HCT116 (cell line): ENCODE results near the gene CSNK1G1. TPM values are rescaled to one million over a fixed set of nuclear protein-coding genes. Genes with fewer than 3 reads are reported as not detected.

Experiments
- ATAC-seq: fragments of 200-7000 bp; cut with Tn5 transposase; 2 replicates; pipeline ENCODE4 v1.9.1; 2020; ENCODE audit warnings: mild to moderate bottlenecking, moderate library complexity
- BruUV-seq: library from RNA; stranded (reverse); fragments of 400-500 nt; replicated peaks from 2 replicates; lab custom pipeline; 2021; lab: Mats Ljungman, UMichigan
- CTCF ChIA-PET: fragments of 300-600 bp; sonication (Branson Sonifier 250); formaldehyde crosslinking; loops from one replicate; lab custom pipeline; 2021; ENCODE audit warnings: antibody characterized with exemption; lab: Charles Lee
- POLR2A ChIA-PET: fragments of 300-600, 350-600 bp; sonication (Branson Sonifier 250); formaldehyde crosslinking; loops from one replicate; lab custom pipeline; 2021; ENCODE audit warnings: antibody characterized with exemption; lab: Charles Lee
- RAD21 ChIA-PET, 2 experiments: fragments of 300-600 bp; sonication (Branson Sonifier 250); formaldehyde crosslinking; loops; one replicate each; lab custom pipeline; 2023; ENCODE audit warnings: low total read pairs in 2 of 2; ENCODE audit not compliant: uncharacterized antibody in 2 of 2, unreplicated experiment in 2 of 2, low non-redundant PET in 1 of 2; lab: Charles Lee
- DNase-seq: peaks from one replicate; pipeline ENCODE4 v3.0.0-alpha.2; 2010; ENCODE audit warnings: low read depth, low spot score
- H2AFZ ChIP-seq: fragments of 200-600 bp; shearing (Covaris generic), sonication (generic); 2 replicates; pipeline ENCODE4 v1.6.1; 2017; ENCODE audit warnings: low read depth, mixed run types, mixed read lengths, antibody characterized with exemption, low read length; ENCODE audit not compliant: poor library complexity, severe bottlenecking
- H3K27ac ChIP-seq: 2 replicates; pipeline ENCODE4 v1.5.1; 2012; ENCODE audit warnings: low read depth, low read length
- H3K27me3 ChIP-seq: fragments of 200-600 bp; sonication (generic); 2 replicates; pipeline ENCODE4 v1.6.1; 2016; ENCODE audit warnings: mixed run types, low read length, mixed read lengths; ENCODE audit not compliant: insufficient read depth
- H3K36me3 ChIP-seq, 2 experiments: fragments of 200-500 bp in 1 of 2; fragments of 200-600 bp in 1 of 2; sonication (Bioruptor generic) in 1 of 2; sonication (generic) in 1 of 2; 2 replicates each; pipeline versions ENCODE4 v1.5.1 to v1.6.1; 2014 to 2016; ENCODE audit warnings: low read length in 2 of 2, inconsistent platforms in 1 of 2, mixed read lengths in 1 of 2, mixed run types in 1 of 2; ENCODE audit not compliant: insufficient read depth in 2 of 2, control insufficient read depth in 1 of 2
- H3K4me1 ChIP-seq, 2 experiments: fragments of 200-600 bp in 1 of 2; sonication (generic) in 1 of 2; 2 replicates each; pipeline versions ENCODE4 v1.5.1 to v1.6.1; 2012 to 2017; ENCODE audit warnings: low read length in 2 of 2, inconsistent platforms in 1 of 2, mild to moderate bottlenecking in 1 of 2, mixed read lengths in 1 of 2, mixed run types in 1 of 2, moderate library complexity in 1 of 2; ENCODE audit not compliant: insufficient read depth in 2 of 2, control insufficient read depth in 1 of 2
- H3K4me2 ChIP-seq: fragments of 200-600 bp; sonication (generic); 2 replicates; pipeline ENCODE4 v1.6.1; 2017; ENCODE audit warnings: mixed run types, low read length, mixed read lengths
- H3K4me3 ChIP-seq, 2 experiments: fragments of 200-600 bp in 1 of 2; sonication (generic) in 1 of 2; replicated peaks in 1 of 2; 2 replicates each; pipeline ENCODE4 v1.5.1; 2011 to 2016; ENCODE audit warnings: low read length in 2 of 2, control low read depth in 1 of 2, low read depth in 1 of 2, mild to moderate bottlenecking in 1 of 2, mixed read lengths in 1 of 2, mixed run types in 1 of 2
- H3K79me2 ChIP-seq: fragments of 200-600 bp; sonication (generic); 2 replicates; pipeline ENCODE4 v1.6.1; 2017; ENCODE audit warnings: mild to moderate bottlenecking, mixed run types, low read length, moderate library complexity, mixed read lengths; ENCODE audit not compliant: insufficient read depth
- H3K9ac ChIP-seq: fragments of 200-600 bp; sonication (generic); 2 replicates; pipeline ENCODE4 v1.6.1; 2016; ENCODE audit warnings: low read length, mixed read lengths
- H3K9me2 ChIP-seq: fragments of 200-600 bp; sonication (generic), shearing (Covaris generic); 2 replicates; pipeline ENCODE4 v1.6.1; 2017; ENCODE audit warnings: mixed run types, mild to moderate bottlenecking, moderate library complexity; ENCODE audit not compliant: insufficient read depth
- H3K9me3 ChIP-seq, 2 experiments: fragments of 200-500 bp in 1 of 2; fragments of 200-600 bp in 1 of 2; sonication (Bioruptor generic) in 1 of 2; sonication (generic) in 1 of 2; 2 replicates each; pipeline ENCODE4 v1.6.1; 2014 to 2017; ENCODE audit warnings: low read length in 2 of 2, mixed read lengths in 2 of 2, inconsistent platforms in 1 of 2, low read depth in 1 of 2, mild to moderate bottlenecking in 1 of 2, mixed run types in 1 of 2, moderate library complexity in 1 of 2; ENCODE audit not compliant: control insufficient read depth in 1 of 2, insufficient read depth in 1 of 2
- H4K20me1 ChIP-seq: fragments of 200-600 bp; sonication (generic), shearing (Covaris generic); 2 replicates; pipeline ENCODE4 v1.6.1; 2017; ENCODE audit warnings: mixed run types, mild to moderate bottlenecking, moderate library complexity; ENCODE audit not compliant: insufficient read depth
- CBX3 ChIP-seq: IDR thresholded peaks from 2 replicates; pipeline ENCODE4 v1.6.1; 2012; ENCODE audit warnings: low read depth
- EGR1 ChIP-seq: IDR thresholded peaks from 2 replicates; pipeline ENCODE4 v1.6.1; 2012; ENCODE audit warnings: low read depth
- ELF1 ChIP-seq: IDR thresholded peaks from 2 replicates; pipeline ENCODE4 v1.6.1; 2012; ENCODE audit warnings: low read depth, borderline replicate concordance
- FOSL1 ChIP-seq: IDR thresholded peaks from 2 replicates; pipeline ENCODE4 v1.6.1; 2012; ENCODE audit warnings: low read depth
- POLR2A ChIP-seq: IDR thresholded peaks from 2 replicates; pipeline ENCODE4 v1.7.0; 2011; ENCODE audit warnings: borderline replicate concordance; ENCODE audit not compliant: insufficient read depth, insufficient read length; ENCODE audit errors: extremely low read depth
- POLR2AphosphoS5 ChIP-seq: IDR thresholded peaks from 2 replicates; pipeline ENCODE4 v1.6.1; 2011; ENCODE audit warnings: mild to moderate bottlenecking, low read depth, low read length, moderate library complexity
- RAD21 ChIP-seq: IDR thresholded peaks from 2 replicates; pipeline ENCODE4 v1.6.1; 2012; ENCODE audit warnings: low read depth, mild to moderate bottlenecking
- SIN3A ChIP-seq: IDR thresholded peaks from 2 replicates; pipeline ENCODE4 v1.6.1; 2012; ENCODE audit warnings: low read depth
- SP1 ChIP-seq: IDR thresholded peaks from 2 replicates; pipeline ENCODE4 v1.6.1; 2012; ENCODE audit warnings: low read depth
- TCF7L2 ChIP-seq: IDR thresholded peaks from 2 replicates; pipeline ENCODE4 v1.7.0; 2011; ENCODE audit warnings: borderline replicate concordance, inconsistent platforms; ENCODE audit not compliant: insufficient read depth, insufficient read length; ENCODE audit errors: extremely low read depth
- ZFX ChIP-seq: fragments of 450-650 bp; IDR thresholded peaks from 2 replicates; pipeline ENCODE4 v1.6.1; 2017
- intact Hi-C: fragments of 100-400 bp; cut with micrococcal nuclease; formaldehyde crosslinking; loops from 2 replicates; pipeline ENCODE4 v1.10.0; 2022
- total RNA-seq: library from RNA; stranded (reverse); gene quantifications from one replicate; pipeline ENCODE4 v1.2.1, GENCODE V29; 2021; ENCODE audit not compliant: unreplicated experiment
- TF ChIP-seq, protein P1 (sequence below): IDR thresholded peaks from 2 replicates; pipeline ENCODE4 v1.6.1; 2011; ENCODE audit warnings: mild to moderate bottlenecking, low read length, moderate library complexity; ENCODE audit not compliant: insufficient replicate concordance; ENCODE audit errors: extremely low read depth
- TF ChIP-seq, protein P2 (sequence below): IDR thresholded peaks from 2 replicates; pipeline ENCODE4 v1.6.1; 2012; ENCODE audit warnings: low read depth
- TF ChIP-seq, protein P3 (sequence below), 3 experiments: fragments of 200-600 bp in 1 of 3; sonication (generic) in 1 of 3; IDR thresholded peaks in 2 of 3; conservative IDR thresholded peaks in 1 of 3; 2 replicates each; pipeline ENCODE4 v1.5.1; 2012 to 2017; ENCODE audit warnings: low read depth in 2 of 3, low read length in 2 of 3, antibody characterized with exemption in 1 of 3, borderline replicate concordance in 1 of 3, control low read depth in 1 of 3, mild to moderate bottlenecking in 1 of 3, mixed read lengths in 1 of 3, mixed run types in 1 of 3, moderate library complexity in 1 of 3; ENCODE audit not compliant: insufficient read depth in 1 of 3

Gene CSNK1G1
- total RNA-seq, 1 experiment from 2014 or later = 21.1 TPM

DNA sequence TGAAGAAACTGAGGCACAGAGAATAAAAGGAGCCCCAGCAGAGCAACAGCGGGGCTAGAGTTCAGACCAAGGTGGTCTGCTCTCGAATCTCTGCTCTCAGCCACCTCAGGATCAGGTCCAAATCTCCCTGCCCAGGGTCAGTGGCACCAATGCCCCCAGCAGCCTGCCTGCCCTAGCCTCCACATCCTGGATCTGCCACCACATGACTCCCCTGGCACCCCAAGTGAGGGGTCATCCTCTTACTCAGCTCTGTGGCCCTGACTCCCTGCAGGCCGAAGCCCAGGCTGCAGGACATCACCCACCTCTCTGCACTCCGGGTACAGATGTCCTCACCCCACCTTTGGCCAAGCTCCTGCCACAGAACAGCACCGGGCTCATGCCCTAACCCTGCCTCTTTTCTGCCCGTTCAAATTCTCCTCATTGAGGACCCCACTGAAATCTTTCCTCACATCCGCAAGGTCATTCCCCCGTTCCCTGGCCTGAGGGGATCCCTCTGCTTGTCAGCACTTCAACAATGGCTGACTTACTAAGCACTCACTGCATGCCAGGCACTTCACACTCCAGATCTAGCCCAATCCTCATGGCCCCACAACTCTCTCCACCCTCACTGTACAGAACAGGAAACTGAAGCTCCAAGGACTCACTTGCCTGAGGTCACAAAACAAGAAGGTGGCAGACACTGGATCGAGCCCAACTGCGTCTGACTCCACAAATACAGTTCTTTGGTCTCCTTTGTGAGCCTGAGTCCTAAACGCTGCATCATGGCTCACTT, 197.4 kb downstream of the CSNK1G1 start:
- Histone ChIP-seq H3K9me2 (no peaks in the 10 kb centered on the region), H3K79me2 (peaks cover 47% of the 10 kb centered on the region), H3K4me1 (peaks cover 3 to 16% of the 10 kb centered on the region in 2 experiments; a peak in 3 of 4 replicates), H2AFZ (no peak overlapping the region), H3K36me3 (peaks cover 46 to 49% of the 10 kb centered on the region in 2 experiments), H3K4me3 (no peak overlapping the region), H4K20me1 (no peaks in the 10 kb centered on the region; the same call in 1 of the 2 replicates), H3K4me2 (no peak overlapping the region), H3K27me3 (no peaks in the 10 kb centered on the region), H3K27ac (no peak overlapping the region), H3K9me3 (no peaks in the 10 kb centered on the region), H3K9ac (no peak overlapping the region)
- intact Hi-C loops = no loop called here
- CTCF ChIA-PET = no interaction called here
- POLR2A ChIA-PET = no interaction called here
- BruUV-seq = no TSS peak
- DNase-seq = no peak
- RAD21 ChIA-PET = no interaction called here
- ATAC-seq = no peak
- TF ChIP-seq RAD21 (no peak), TCF7L2 (no peak), ZFX (no peak), EGR1 (no peak), ELF1 (no peak), SP1 (no peak), SIN3A (no peak), CBX3 (no peak), POLR2A (no peak), FOSL1 (no peak), POLR2AphosphoS5 (no peak; the same call in 1 of the 2 replicates)
- TF ChIP-seq, protein P1, sequence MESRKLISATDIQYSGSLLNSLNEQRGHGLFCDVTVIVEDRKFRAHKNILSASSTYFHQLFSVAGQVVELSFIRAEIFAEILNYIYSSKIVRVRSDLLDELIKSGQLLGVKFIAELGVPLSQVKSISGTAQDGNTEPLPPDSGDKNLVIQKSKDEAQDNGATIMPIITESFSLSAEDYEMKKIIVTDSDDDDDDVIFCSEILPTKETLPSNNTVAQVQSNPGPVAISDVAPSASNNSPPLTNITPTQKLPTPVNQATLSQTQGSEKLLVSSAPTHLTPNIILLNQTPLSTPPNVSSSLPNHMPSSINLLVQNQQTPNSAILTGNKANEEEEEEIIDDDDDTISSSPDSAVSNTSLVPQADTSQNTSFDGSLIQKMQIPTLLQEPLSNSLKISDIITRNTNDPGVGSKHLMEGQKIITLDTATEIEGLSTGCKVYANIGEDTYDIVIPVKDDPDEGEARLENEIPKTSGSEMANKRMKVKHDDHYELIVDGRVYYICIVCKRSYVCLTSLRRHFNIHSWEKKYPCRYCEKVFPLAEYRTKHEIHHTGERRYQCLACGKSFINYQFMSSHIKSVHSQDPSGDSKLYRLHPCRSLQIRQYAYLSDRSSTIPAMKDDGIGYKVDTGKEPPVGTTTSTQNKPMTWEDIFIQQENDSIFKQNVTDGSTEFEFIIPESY = no peak
- TF ChIP-seq, protein P2, sequence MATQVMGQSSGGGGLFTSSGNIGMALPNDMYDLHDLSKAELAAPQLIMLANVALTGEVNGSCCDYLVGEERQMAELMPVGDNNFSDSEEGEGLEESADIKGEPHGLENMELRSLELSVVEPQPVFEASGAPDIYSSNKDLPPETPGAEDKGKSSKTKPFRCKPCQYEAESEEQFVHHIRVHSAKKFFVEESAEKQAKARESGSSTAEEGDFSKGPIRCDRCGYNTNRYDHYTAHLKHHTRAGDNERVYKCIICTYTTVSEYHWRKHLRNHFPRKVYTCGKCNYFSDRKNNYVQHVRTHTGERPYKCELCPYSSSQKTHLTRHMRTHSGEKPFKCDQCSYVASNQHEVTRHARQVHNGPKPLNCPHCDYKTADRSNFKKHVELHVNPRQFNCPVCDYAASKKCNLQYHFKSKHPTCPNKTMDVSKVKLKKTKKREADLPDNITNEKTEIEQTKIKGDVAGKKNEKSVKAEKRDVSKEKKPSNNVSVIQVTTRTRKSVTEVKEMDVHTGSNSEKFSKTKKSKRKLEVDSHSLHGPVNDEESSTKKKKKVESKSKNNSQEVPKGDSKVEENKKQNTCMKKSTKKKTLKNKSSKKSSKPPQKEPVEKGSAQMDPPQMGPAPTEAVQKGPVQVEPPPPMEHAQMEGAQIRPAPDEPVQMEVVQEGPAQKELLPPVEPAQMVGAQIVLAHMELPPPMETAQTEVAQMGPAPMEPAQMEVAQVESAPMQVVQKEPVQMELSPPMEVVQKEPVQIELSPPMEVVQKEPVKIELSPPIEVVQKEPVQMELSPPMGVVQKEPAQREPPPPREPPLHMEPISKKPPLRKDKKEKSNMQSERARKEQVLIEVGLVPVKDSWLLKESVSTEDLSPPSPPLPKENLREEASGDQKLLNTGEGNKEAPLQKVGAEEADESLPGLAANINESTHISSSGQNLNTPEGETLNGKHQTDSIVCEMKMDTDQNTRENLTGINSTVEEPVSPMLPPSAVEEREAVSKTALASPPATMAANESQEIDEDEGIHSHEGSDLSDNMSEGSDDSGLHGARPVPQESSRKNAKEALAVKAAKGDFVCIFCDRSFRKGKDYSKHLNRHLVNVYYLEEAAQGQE = no peak
- TF ChIP-seq, protein P3, sequence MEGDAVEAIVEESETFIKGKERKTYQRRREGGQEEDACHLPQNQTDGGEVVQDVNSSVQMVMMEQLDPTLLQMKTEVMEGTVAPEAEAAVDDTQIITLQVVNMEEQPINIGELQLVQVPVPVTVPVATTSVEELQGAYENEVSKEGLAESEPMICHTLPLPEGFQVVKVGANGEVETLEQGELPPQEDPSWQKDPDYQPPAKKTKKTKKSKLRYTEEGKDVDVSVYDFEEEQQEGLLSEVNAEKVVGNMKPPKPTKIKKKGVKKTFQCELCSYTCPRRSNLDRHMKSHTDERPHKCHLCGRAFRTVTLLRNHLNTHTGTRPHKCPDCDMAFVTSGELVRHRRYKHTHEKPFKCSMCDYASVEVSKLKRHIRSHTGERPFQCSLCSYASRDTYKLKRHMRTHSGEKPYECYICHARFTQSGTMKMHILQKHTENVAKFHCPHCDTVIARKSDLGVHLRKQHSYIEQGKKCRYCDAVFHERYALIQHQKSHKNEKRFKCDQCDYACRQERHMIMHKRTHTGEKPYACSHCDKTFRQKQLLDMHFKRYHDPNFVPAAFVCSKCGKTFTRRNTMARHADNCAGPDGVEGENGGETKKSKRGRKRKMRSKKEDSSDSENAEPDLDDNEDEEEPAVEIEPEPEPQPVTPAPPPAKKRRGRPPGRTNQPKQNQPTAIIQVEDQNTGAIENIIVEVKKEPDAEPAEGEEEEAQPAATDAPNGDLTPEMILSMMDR (IDR thresholded peaks at IDR 0.05 in 2 of 3, conservative IDR thresholded peaks at IDR 0.05 in 1 of 3; ENCODE audit: borderline replicate concordance in 1 of 3, insufficient read depth in 1 of 3, low read depth in 2 of 3, low read length in 2 of 3) = no peak
